IPS DF 6.9 (cell line): Measurements from ENCODE around the gene KRTAP12-1.

Experiments
- DNase-seq: peaks from one replicate; pipeline ENCODE4 v3.0.0-alpha.2; 2013; ENCODE audit warnings: low read depth, low spot score
- H3K27ac ChIP-seq: one replicate; pipeline ENCODE4 v1.5.1; 2013; ENCODE audit warnings: low read length, control low read depth
- H3K27me3 ChIP-seq: 2 replicates; pipeline ENCODE4 v1.6.1; 2013; ENCODE audit warnings: mild to moderate bottlenecking, low read length; ENCODE audit not compliant: control insufficient read depth, insufficient read depth
- H3K36me3 ChIP-seq: 2 replicates; pipeline ENCODE4 v1.6.1; 2013; ENCODE audit warnings: low read length; ENCODE audit not compliant: control insufficient read depth, insufficient read depth
- H3K4me1 ChIP-seq: 2 replicates; pipeline ENCODE4 v1.6.1; 2013; ENCODE audit warnings: low read length; ENCODE audit not compliant: control insufficient read depth, insufficient read depth
- H3K4me3 ChIP-seq: 2 replicates; pipeline ENCODE4 v1.5.1; 2013; ENCODE audit warnings: mild to moderate bottlenecking, low read length
- H3K9me3 ChIP-seq: 2 replicates; pipeline ENCODE4 v1.6.1; 2013; ENCODE audit warnings: low read length, inconsistent platforms; ENCODE audit not compliant: control insufficient read depth, insufficient read depth
- WGBS: extraction: QIAGEN DNeasy Blood & Tissue Kit; methylation state at CpG from one replicate; pipeline ENCODE4 v1.1.7; 2013; ENCODE audit warnings: mixed read lengths, missing lambda C conversion rate; ENCODE audit not compliant: insufficient read length, insufficient coverage; 5-methylcytosine and 5-hydroxymethylcytosine counted together

The KRTAP12-1 gene

GRCh38 chr21:44703731-44704635 is 22.0 kb upstream of the KRTAP12-1 start:
- H3K4me3 ChIP-seq, result no peak overlapping the region
- DNase-seq, result no peak
- H3K27ac ChIP-seq, result no peak overlapping the region
- no CpG with 5 or more reads among the region's 13 CpGs for WGBS
- H3K27me3 ChIP-seq, result peaks cover 3% of the 10 kb centered on the region
- H3K9me3 ChIP-seq, result no peaks in the 10 kb centered on the region
- H3K4me1 ChIP-seq, result peaks cover 24% of the 10 kb centered on the region
- H3K36me3 ChIP-seq, result no peaks in the 10 kb centered on the region

- Histone ChIP-seq H3K36me3 (no peaks in the 10 kb centered on the region), H3K9me3 (no peaks in the 10 kb centered on the region), H3K27me3 (no peaks in the 10 kb centered on the region; the same call in 1 of the 2 replicates), H3K4me1 (peaks cover 22% of the 10 kb centered on the region), H3K27ac (no peak overlapping the region), H3K4me3 (no peak overlapping the region)
- no CpG with 5 or more reads among the region's 16 CpGs for WGBS
- DNase-seq, result no peak
Observed at GRCh38 chr21:44702973-44703730, 21.2 kb upstream of the KRTAP12-1 start.

GRCh38 chr21:44702111-44702972 is 20.4 kb upstream of the KRTAP12-1 start:
- no peak overlapping the region for H3K27ac ChIP-seq
- no peaks in the 10 kb centered on the region for H3K36me3 ChIP-seq
- DNase-seq, result no peak
- no peak overlapping the region for H3K4me3 ChIP-seq
- H3K4me1 ChIP-seq, result peaks cover 27% of the 10 kb centered on the region
- no peaks in the 10 kb centered on the region; the same call in 1 of the 2 replicates for H3K27me3 ChIP-seq
- no CpG with 5 or more reads among the region's 22 CpGs for WGBS
- no peaks in the 10 kb centered on the region for H3K9me3 ChIP-seq

GRCh38 chr21:44701541-44701940 is 19.6 kb upstream of the KRTAP12-1 start:
- H3K36me3 ChIP-seq, result no peaks in the 10 kb centered on the region
- DNase-seq, result no peak
- H3K27ac ChIP-seq, result no peak overlapping the region
- H3K4me1 ChIP-seq, result peaks cover 27% of the 10 kb centered on the region
- WGBS, result no CpG with 5 or more reads among the region's 12 CpGs
- no peak overlapping the region for H3K4me3 ChIP-seq
- H3K27me3 ChIP-seq, result no peaks in the 10 kb centered on the region; the same call in 1 of the 2 replicates
- H3K9me3 ChIP-seq, result no peaks in the 10 kb centered on the region

- Histone ChIP-seq H3K27ac (no peak overlapping the region), H3K36me3 (no peaks in the 10 kb centered on the region), H3K27me3 (no peaks in the 10 kb centered on the region), H3K4me3 (no peak overlapping the region), H3K9me3 (no peaks in the 10 kb centered on the region), H3K4me1 (peaks cover 23% of the 10 kb centered on the region)
- no peak for DNase-seq
- no CpG with 5 or more reads among the region's 14 CpGs for WGBS
Observed at GRCh38 chr21:44701023-44701400, 19.0 kb upstream of the KRTAP12-1 start.

- Histone ChIP-seq H3K4me1 (peaks cover 23% of the 10 kb centered on the region), H3K9me3 (no peaks in the 10 kb centered on the region), H3K36me3 (no peaks in the 10 kb centered on the region), H3K27me3 (no peaks in the 10 kb centered on the region), H3K27ac (no peak overlapping the region), H3K4me3 (no peak overlapping the region)
- no CpG with 5 or more reads among the region's 21 CpGs for WGBS
- DNase-seq, result no peak
Observed at GRCh38 chr21:44700101-44701022, 18.4 kb upstream of the KRTAP12-1 start.

- WGBS, result no CpG with 5 or more reads among the region's 17 CpGs
- H3K4me3 ChIP-seq, result no peak overlapping the region
- no peak for DNase-seq
- H3K36me3 ChIP-seq, result no peaks in the 10 kb centered on the region
- no peaks in the 10 kb centered on the region for H3K9me3 ChIP-seq
- peaks cover 23% of the 10 kb centered on the region for H3K4me1 ChIP-seq
- H3K27me3 ChIP-seq, result no peaks in the 10 kb centered on the region
- no peak overlapping the region for H3K27ac ChIP-seq
Observed at GRCh38 chr21:44699502-44700001, 17.6 kb upstream of the KRTAP12-1 start.

GRCh38 chr21:44697811-44698734 is 16.1 kb upstream of the KRTAP12-1 start:
- Histone ChIP-seq H3K4me3 (no peak overlapping the region), H3K27me3 (no peaks in the 10 kb centered on the region), H3K4me1 (peaks cover 14% of the 10 kb centered on the region), H3K36me3 (no peaks in the 10 kb centered on the region), H3K9me3 (no peaks in the 10 kb centered on the region), H3K27ac (no peak overlapping the region)
- WGBS, result no CpG with 5 or more reads among the region's 35 CpGs
- DNase-seq, result no peak
